Measurements from ENCODE around the gene LAMA2. TPM values are rescaled to one million over a fixed set of nuclear protein-coding genes. Genes with fewer than 3 reads are reported as not detected.

LAMA2 gene
- total and polyA plus RNA-seq, 2 of the 8 experiments (the other 6 are each of a cell fraction or from before 2014, with no cell fraction given): 1.3 to 3.8 TPM

DNA sequence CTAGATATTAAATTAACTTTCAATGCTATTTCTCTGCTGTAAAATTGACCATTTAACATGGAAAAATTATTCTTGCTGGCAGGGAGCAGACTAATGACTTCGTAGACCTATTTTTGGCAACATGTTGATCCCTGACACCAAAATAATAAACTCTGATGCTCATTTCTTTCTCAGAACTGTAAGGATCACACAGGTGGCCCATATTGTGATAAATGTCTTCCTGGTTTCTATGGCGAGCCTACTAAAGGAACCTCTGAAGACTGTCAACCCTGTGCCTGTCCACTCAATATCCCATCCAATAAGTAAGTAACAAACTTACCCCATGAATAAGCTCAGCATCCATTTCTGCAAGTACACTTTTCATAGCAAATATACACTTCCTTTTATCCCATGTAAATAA, 387.5 kb downstream of the LAMA2 start (continued):
- no peak for TF ChIP-seq RFX5 (IDR thresholded peaks at IDR 0.05; ENCODE audit: borderline replicate concordance, low read depth, low read length)
- no peak for TF ChIP-seq CEBPB (IDR thresholded peaks at IDR 0.05; ENCODE audit: low read depth, low read length)
- TF ChIP-seq BCL11A (IDR thresholded peaks at IDR 0.05; ENCODE audit: low read depth in 2 of 2, low read length in 2 of 2): no peak
- TF ChIP-seq JUN (IDR thresholded peaks at IDR 0.05; ENCODE audit: low read depth, low read length): no peak
